Hepatocyte (in vitro differentiated cells): Measurements from ENCODE around the gene RPP25L. TPM values are rescaled to one million over a fixed set of nuclear protein-coding genes. Genes with fewer than 3 reads are reported as not detected.
A peak's percentile ranks its signal among the peaks of the same experiment; 100 is the strongest.

ENCODE experiments used
- DNase-seq: peaks from one replicate; pipeline ENCODE4 v3.0.0-alpha.2; 2016; ENCODE audit warnings: low spot score
- H2AFZ ChIP-seq: fragments of 200-600 bp; sonication (generic); 2 replicates; pipeline ENCODE4 v1.6.0; 2016; ENCODE audit warnings: antibody characterized with exemption, mild to moderate bottlenecking
- H3K27ac ChIP-seq: fragments of 200-600 bp; sonication (generic); 2 replicates; pipeline ENCODE4 v1.5.1; 2016; ENCODE audit warnings: mild to moderate bottlenecking
- H3K27me3 ChIP-seq: fragments of 200-600 bp; sonication (generic); 2 replicates; pipeline ENCODE4 v1.6.1; 2016
- H3K36me3 ChIP-seq: fragments of 200-600 bp; sonication (generic); replicated peaks from 2 replicates; pipeline ENCODE4 v1.5.1; 2016; ENCODE audit warnings: low read depth; ENCODE audit not compliant: insufficient read depth
- H3K4me1 ChIP-seq: fragments of 200-600 bp; sonication (generic); 2 replicates; pipeline ENCODE4 v1.5.1; 2016; ENCODE audit warnings: mild to moderate bottlenecking, moderate library complexity; ENCODE audit not compliant: insufficient read depth
- H3K4me2 ChIP-seq: fragments of 200-600 bp; sonication (generic); 2 replicates; pipeline ENCODE4 v1.6.0; 2016
- H3K4me3 ChIP-seq: fragments of 200-600 bp; sonication (generic); 2 replicates; pipeline ENCODE4 v1.5.1; 2016; ENCODE audit warnings: mild to moderate bottlenecking
- H3K79me2 ChIP-seq: fragments of 200-600 bp; sonication (generic); 2 replicates; pipeline ENCODE4 v1.6.0; 2017; ENCODE audit warnings: mild to moderate bottlenecking
- H3K9me2 ChIP-seq: fragments of 200-600 bp; sonication (generic); replicated peaks from 2 replicates; pipeline ENCODE4 v1.6.0; 2017; ENCODE audit warnings: mild to moderate bottlenecking; ENCODE audit not compliant: insufficient read depth
- H3K9me3 ChIP-seq: fragments of 200-600 bp; sonication (generic); 2 replicates; pipeline ENCODE4 v1.5.1; 2016; ENCODE audit warnings: low read depth, mild to moderate bottlenecking
- H4K20me1 ChIP-seq: fragments of 200-600 bp; sonication (generic); 2 replicates; pipeline ENCODE4 v1.6.0; 2016; ENCODE audit warnings: mild to moderate bottlenecking; ENCODE audit not compliant: insufficient read depth, poor library complexity, severe bottlenecking
- EZH2 ChIP-seq: fragments of 200-600 bp; sonication (generic); IDR thresholded peaks from 2 replicates; pipeline ENCODE4 v1.6.1; 2016; ENCODE audit warnings: antibody characterized with exemption, mild to moderate bottlenecking, borderline replicate concordance
- EZH2phosphoT487 ChIP-seq: fragments of 200-600 bp; sonication (generic); IDR thresholded peaks from one replicate; pipeline ENCODE4 v1.6.1; 2018; ENCODE audit warnings: antibody characterized with exemption, mild to moderate bottlenecking, low read depth, moderate library complexity; ENCODE audit not compliant: unreplicated experiment, severe bottlenecking
- WGBS: methylation state at CpG from one replicate; pipeline ENCODE4 v1.1.6; 2016; ENCODE audit warnings: low lambda C conversion rate; ENCODE audit errors: missing lambda C conversion rate; 5-methylcytosine and 5-hydroxymethylcytosine counted together
- polyA plus RNA-seq: library from polyadenylated mRNA; unstranded; fragments of >200 nt; fragmentation: Nextera tagmentation; extraction: Ambion mirVana; gene quantifications from 2 replicates; pipeline ENCODE4 v1.2.1, GENCODE V29; 2016
- total RNA-seq: library from RNA; depleted of rRNA; stranded (reverse); fragments of >200 nt; gene quantifications from 2 replicates; pipeline ENCODE4 v1.2.3, GENCODE V29; 2014
- TF ChIP-seq, protein P1 (sequence below): fragments of 200-600 bp; sonication (generic); IDR thresholded peaks from 2 replicates; pipeline ENCODE4 v1.5.1; 2016; ENCODE audit warnings: antibody characterized with exemption, mild to moderate bottlenecking; ENCODE audit not compliant: poor library complexity

RPP25L gene
- total and polyA plus RNA-seq, 2 experiments from 2014 or later, result 30.0 to 35.7 TPM

DNA sequence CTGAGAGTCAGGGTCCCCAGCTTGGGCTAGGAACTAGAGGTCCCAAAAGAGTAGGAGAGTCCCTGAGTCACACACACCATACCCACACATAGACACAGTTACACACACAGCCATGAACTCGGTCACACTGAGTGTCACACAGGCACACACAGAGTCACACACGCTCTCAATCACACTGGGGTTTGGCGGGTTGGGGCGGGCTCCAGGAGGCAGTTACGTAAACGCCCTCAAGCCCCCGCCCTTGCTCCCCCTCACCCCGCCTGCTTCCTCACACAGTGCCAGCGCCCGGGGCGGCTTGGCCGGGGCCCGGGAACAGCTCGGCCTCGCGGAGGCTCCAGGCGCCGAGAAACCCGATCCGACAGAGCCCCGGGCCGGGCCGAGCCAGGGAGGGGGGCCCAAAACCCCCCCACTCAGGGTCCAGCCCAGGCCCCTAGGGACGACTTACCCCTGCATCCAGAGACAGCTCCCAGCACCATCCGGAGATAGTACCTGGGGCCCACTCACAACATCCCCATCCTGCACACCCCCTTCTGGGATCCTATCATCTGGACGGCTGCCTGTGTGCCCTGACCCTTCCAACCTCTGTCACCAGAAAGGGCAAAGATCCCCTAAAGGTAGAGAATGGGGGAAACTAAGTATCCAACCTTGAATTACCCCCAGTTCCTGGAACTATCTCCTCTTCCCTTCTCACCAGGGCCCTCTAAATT lies 18.8 kb downstream of the RPP25L start:
- H3K9me3 ChIP-seq, result no peaks in the 10 kb centered on the region
- peak overlapping the region; percentile 61 for H3K4me2 ChIP-seq
- H3K4me3 ChIP-seq, result no peak overlapping the region
- no peaks in the 10 kb centered on the region for H3K9me2 ChIP-seq
- no peak overlapping the region for H2AFZ ChIP-seq
- no peaks in the 10 kb centered on the region for H4K20me1 ChIP-seq
- H3K36me3 ChIP-seq, result no peaks in the 10 kb centered on the region
- H3K4me1 ChIP-seq, result peaks cover 40% of the 10 kb centered on the region
- DNase-seq, result peak; percentile 60
- H3K27ac ChIP-seq, result no peak overlapping the region
- no peak for TF ChIP-seq EZH2
- TF ChIP-seq, protein P1, sequence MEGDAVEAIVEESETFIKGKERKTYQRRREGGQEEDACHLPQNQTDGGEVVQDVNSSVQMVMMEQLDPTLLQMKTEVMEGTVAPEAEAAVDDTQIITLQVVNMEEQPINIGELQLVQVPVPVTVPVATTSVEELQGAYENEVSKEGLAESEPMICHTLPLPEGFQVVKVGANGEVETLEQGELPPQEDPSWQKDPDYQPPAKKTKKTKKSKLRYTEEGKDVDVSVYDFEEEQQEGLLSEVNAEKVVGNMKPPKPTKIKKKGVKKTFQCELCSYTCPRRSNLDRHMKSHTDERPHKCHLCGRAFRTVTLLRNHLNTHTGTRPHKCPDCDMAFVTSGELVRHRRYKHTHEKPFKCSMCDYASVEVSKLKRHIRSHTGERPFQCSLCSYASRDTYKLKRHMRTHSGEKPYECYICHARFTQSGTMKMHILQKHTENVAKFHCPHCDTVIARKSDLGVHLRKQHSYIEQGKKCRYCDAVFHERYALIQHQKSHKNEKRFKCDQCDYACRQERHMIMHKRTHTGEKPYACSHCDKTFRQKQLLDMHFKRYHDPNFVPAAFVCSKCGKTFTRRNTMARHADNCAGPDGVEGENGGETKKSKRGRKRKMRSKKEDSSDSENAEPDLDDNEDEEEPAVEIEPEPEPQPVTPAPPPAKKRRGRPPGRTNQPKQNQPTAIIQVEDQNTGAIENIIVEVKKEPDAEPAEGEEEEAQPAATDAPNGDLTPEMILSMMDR, result no peak
- no peak for TF ChIP-seq EZH2phosphoT487
- peaks cover 73% of the 10 kb centered on the region for H3K27me3 ChIP-seq
- H3K79me2 ChIP-seq, result no peaks in the 10 kb centered on the region
- 14% methylated on average over 7 of the region's 26 CpGs for WGBS

DNA sequence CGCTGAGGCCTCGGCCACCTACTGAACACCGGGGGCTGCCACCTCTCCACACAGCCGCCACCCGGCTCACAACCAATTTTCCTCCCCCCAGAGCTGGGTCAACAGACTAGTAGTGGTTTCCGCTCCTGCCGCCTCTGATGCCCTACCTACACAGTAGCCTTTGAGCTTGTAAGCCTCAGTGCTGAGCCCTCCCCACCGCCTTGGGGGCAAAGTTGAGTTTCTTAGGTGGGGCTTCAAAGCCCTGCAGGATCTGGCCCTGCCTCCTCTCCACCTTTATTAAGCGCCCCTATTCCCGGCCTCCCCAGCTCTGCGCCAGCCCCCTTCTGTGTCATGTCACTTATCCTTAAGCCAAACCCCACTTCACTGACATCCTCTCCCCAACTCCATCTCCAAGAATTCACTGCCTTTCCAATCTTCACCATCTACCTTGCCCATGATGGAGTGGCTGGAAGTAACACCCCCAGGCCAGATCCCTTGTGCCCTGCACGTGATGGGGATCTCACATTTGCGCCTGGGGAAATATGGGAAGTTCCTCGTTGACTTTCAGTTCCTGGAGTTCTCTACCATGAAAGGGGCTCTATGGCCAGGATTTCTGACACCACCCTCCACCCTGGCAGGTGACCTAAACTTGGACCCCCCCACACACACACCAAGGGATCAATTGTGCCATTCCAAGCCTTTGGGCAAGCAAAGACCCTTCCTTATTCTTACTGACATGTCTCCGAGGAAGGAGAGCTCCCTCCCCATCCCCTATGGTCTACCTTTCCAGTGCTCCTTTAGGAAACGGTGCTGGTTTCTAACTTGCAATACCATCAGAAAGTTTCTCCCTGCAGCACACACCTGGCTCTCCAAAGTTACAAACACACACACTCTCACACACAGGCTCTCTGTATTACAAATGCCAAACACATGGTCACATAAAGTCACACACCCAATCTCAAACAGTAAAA lies 19.7 kb downstream of the RPP25L start:
- Histone ChIP-seq H3K27me3 (peaks cover 82% of the 10 kb centered on the region), H3K4me1 (peaks cover 40% of the 10 kb centered on the region), H3K4me3 (no peak overlapping the region), H3K79me2 (no peaks in the 10 kb centered on the region), H4K20me1 (no peaks in the 10 kb centered on the region), H3K27ac (no peak overlapping the region), H2AFZ (no peak overlapping the region), H3K36me3 (no peaks in the 10 kb centered on the region), H3K9me3 (no peaks in the 10 kb centered on the region), H3K4me2 (no peak overlapping the region), H3K9me2 (no peaks in the 10 kb centered on the region)
- 32% methylated on average over 16 of the region's 16 CpGs for WGBS
- no peak for DNase-seq
- TF ChIP-seq, protein P1, result no peak
- TF ChIP-seq EZH2phosphoT487 (no peak), EZH2 (no peak)

DNA sequence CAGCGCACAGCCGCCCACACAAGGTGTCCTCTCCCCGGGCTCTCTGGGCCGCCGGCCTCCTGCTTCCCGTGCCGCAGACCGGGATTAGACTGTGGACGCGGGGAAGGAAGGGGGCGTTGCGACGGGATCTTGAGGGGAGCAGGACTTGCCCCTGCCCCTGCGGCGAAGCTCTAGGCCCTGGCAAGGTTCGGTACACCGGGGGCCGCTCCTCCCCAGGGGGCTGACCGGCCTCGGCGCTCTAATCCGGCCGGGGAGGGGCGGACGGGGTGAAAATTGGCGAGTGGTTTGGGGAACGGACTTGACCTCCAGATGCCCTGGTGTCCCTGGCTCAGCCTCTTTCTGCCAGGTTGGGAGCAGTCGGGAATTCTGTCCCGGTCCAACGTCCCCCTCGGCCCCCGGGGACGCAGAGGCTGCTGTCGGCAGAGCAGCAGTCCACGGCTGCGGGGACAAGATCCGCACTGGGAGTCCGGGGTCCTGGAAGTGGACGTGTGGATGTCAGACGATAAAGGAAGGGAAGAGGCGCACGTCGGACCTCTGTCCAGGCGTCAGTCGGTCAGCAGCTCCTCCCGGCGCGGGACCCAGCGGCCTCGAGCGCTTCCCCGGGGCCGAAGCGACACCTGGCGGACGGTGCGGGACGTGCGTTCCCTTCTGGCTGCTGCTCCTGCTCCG lies 20.5 kb downstream of the RPP25L start:
- H3K9me2 ChIP-seq, result no peaks in the 10 kb centered on the region
- no peak overlapping the region for H2AFZ ChIP-seq
- H3K27ac ChIP-seq, result no peak overlapping the region
- TF ChIP-seq, protein P1, result peak; percentile 93
- TF ChIP-seq EZH2 (peak; percentile 84), EZH2phosphoT487 (no peak)
- H4K20me1 ChIP-seq, result no peaks in the 10 kb centered on the region
- DNase-seq, result peak; percentile 89
- H3K4me3 ChIP-seq, result no peak overlapping the region
- peaks cover 40% of the 10 kb centered on the region for H3K4me1 ChIP-seq
- peaks cover 85% of the 10 kb centered on the region for H3K27me3 ChIP-seq
- H3K36me3 ChIP-seq, result no peaks in the 10 kb centered on the region
- H3K9me3 ChIP-seq, result no peaks in the 10 kb centered on the region
- peak overlapping the region; percentile 93 for H3K4me2 ChIP-seq
- 6% methylated on average over 48 of the region's 60 CpGs for WGBS
- no peaks in the 10 kb centered on the region for H3K79me2 ChIP-seq
